Renal cortical epithelial cell (primary cell): ENCODE results near the gene SLC17A9. TPM values are rescaled to one million over a fixed set of nuclear protein-coding genes. Genes with fewer than 3 reads are reported as not detected.

ENCODE experiments used
- DNase-seq: peaks from one replicate; pipeline ENCODE4 v3.0.0-alpha.2; 2011; ENCODE audit warnings: low read depth
- total RNA-seq: library from RNA; depleted of rRNA; stranded (reverse); fragments of >200 nt; gene quantifications from 2 replicates; pipeline ENCODE4 v1.2.3, GENCODE V29; 2014

SLC17A9 gene
- total RNA-seq, 1 donor from 2014 or later = 0.65 TPM

GRCh38 chr20:63002511-63002910 is 50.0 kb downstream of the SLC17A9 start:
- DNase-seq = no peak

- DNase-seq = no peak
These were observed 51.0 kb downstream of the SLC17A9 start for GRCh38 chr20:63003546-63003945.

GRCh38 chr20:63004607-63005364 is 52.3 kb downstream of the SLC17A9 start:
- DNase-seq = no peak

- DNase-seq = no peak
These were observed 52.9 kb downstream of the SLC17A9 start for GRCh38 chr20:63005365-63005861.

- DNase-seq = no peak
These were observed 53.5 kb downstream of the SLC17A9 start for GRCh38 chr20:63005862-63006539.

- DNase-seq = no peak
These were observed 54.2 kb downstream of the SLC17A9 start, which contains the start of gene BHLHE23 for GRCh38 chr20:63006540-63007359. TSS of gene BHLHE23 (minus strand) at chr20:63006964. CDS start at chr20:63006774, 190 bp downstream.

GRCh38 chr20:63007360-63007645 is 54.8 kb downstream of the SLC17A9 start:
- DNase-seq = no peak

- no peak for DNase-seq
These were observed 55.4 kb downstream of the SLC17A9 start for GRCh38 chr20:63007646-63008488.

GRCh38 chr20:63008541-63009044 is 56.1 kb downstream of the SLC17A9 start:
- no peak for DNase-seq

- no peak for DNase-seq
These were observed 56.8 kb downstream of the SLC17A9 start for GRCh38 chr20:63009045-63009961.

GRCh38 chr20:63009988-63010769 is 57.7 kb downstream of the SLC17A9 start:
- DNase-seq = no peak

GRCh38 chr20:63011798-63012197 is 59.3 kb downstream of the SLC17A9 start:
- DNase-seq = peak; percentile 94

GRCh38 chr20:63013207-63013606 is 60.7 kb downstream of the SLC17A9 start:
- DNase-seq = no peak

GRCh38 chr20:63014287-63014686 is 61.8 kb downstream of the SLC17A9 start:
- no peak for DNase-seq

GRCh38 chr20:63014710-63015109 is 62.2 kb downstream of the SLC17A9 start:
- DNase-seq = no peak

GRCh38 chr20:63015147-63015661 is 62.7 kb downstream of the SLC17A9 start:
- no peak for DNase-seq

GRCh38 chr20:63015662-63016361 is 63.3 kb downstream of the SLC17A9 start:
- no peak for DNase-seq

GRCh38 chr20:63016514-63017075 is 64.1 kb downstream of the SLC17A9 start:
- no peak for DNase-seq
